ENCODE results near the gene NUDT12.
A peak's percentile ranks its signal among the peaks of the same experiment; 100 is the strongest.

The NUDT12 gene

DNA sequence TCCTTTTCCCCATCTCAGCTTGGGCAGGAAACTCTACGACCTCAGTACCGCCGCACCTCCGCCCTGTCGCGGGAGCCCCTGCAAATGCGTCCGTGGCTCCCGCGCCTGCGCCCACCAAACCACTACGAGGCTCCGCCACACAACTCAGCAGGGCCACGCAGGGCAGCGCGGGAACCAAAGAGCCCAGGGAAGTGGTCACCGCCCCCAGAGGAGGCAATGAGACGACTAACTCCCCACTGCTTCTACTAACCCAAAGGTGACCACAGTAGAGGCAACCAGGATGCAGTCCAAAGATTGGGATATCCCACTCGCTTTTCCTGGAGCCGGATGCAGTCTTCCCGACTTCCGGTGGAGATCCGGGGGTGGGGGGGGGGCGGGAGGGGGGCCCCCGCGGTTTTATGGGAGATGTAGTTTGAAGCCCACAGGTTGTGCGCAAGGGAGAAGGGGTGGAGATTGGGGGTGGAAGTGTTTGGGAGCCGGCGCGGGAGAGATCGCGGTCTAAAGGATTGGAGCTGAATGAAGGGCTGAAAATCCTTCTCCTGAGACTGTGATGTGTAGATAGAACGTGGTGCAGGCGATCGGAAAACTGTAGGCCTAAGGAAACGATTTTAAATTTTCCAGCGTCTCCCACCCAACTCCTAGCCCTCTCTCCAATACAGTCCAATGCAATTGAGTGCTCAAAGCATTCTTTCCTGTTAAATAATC, at the start of gene NUDT12:
NUDT12 (minus strand) TSS at position 337 of the 705 bp plus-strand sequence. CDS start 2,541 bp downstream, outside the sequence.
- no peak for FAIRE-seq

DNA sequence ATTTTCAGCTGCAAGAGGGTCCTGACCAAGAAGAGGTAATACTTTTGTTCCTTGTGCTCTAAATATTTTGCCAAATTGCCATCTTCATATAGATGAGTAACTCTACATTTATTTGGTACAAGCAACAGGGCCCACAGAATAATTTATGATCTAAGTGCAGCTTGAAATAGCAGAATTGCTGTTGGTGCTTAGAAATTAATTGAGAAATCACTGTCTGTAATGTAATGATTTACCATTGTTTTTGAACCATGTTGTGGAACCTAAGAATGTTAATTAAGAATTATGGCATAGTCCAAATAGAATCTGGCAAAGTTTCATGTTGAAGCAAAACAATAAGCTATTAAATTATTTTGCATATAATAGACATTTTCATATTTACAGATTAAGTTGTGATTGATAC, 44.8 kb upstream of the NUDT12 start:
- no peak for FAIRE-seq

DNA sequence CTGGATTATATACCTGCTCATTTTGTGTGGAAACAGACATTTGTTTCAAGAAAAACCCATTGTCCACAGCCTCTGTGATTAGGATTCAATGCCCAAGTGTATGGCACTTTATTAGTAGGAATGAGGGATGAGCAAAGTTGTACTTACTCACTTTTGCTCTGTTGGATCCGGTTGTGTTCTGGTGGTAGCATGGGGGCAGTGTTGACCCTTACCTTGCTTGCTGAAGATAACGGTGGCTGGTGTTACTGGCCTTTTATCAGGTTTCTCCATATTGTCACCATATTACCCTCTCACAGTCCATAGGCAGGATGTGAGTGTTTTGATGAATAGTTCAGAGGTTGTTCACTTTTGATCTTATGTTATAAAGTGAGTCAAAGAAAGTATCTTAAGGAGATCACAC, 42.7 kb upstream of the NUDT12 start:
- no peak for FAIRE-seq

GRCh38 chr5:103602438-103602837, 39.8 kb upstream of the NUDT12 start:
- FAIRE-seq: no peak

DNA sequence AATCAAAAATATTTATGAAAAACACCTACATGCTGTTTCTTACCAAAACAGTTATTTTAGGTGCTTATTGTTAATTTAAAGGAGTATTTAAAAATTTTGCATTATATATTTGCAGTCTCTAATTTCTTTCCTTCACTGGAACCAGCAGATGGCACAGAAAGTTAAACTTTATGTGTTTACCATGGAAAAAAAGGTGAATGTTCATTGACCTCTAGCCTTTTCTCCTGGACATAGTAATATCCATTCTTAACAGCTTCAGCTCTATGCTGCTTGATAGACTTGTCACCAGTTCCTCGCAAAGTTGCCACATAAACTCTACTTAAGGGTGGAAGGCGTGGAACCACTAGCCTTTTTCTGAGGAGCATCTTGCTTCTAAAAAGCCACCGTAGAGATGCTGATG, 38.7 kb upstream of the NUDT12 start:
- no peak for FAIRE-seq

DNA sequence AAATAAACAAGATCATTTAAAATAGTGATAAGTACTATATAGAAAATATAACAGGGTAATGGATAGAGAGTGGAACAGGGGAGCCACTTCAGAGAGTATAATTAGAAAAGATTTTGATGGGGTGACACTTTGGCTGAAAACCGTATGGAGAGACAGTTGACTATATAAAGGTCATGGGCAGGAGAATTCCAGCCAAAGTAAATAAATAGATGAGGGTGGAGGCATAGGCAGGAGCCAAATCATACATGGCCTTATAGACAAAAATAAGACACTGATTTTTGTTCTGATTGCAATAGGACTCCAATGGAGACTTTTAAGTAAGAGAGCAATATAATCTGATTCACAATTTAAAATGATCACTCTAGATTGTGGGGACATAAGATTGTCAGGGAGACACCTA, 37.5 kb upstream of the NUDT12 start:
- no peak for FAIRE-seq

DNA sequence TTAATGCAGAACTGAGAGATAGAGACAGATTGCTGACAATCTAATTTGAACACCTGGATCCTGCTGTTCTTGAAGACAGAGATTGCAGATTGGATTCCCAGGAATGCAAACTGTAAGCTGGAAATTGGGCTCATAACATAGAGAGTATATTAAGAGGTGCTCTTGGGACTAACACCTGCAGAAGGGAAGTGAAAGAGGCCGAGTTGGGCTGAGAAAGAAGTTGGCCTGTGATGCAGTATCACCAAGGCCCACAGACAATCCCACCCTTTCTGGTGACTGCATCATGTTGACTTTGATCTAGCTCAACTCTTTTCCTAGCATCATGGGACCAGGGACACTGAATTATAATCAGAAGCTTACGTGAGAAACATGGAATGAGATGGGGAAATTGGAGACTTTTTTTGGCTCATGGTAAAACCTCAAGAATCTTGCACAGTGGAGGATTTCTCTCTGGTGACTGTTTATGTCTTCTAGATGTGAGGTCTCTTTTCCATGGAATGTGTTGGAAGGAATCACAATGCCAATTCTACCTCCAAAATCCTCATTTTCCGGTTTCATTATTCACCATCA, 36.5 kb upstream of the NUDT12 start:
- FAIRE-seq: no peak

DNA sequence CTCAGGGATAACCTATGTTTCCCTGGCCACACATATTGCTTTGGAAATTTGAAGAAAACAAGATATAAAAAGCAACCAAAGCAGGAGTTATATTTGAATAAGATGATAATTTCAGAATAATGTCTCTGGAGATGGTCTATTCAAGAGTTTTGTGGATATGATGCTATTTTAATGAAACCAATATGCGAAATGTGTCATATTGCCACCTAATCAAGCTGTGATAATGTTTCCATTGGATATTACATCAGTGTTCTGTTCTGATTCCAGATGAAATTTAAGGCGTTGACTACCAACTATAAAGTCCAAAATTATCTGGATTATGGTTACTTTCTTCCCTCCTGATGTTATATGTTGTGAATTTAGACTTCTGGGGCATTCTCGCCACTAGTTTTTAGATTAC, 27.6 kb upstream of the NUDT12 start:
- FAIRE-seq: no peak

- no peak for FAIRE-seq
Measured at GRCh38 chr5:103589776-103590175, 27.2 kb upstream of the NUDT12 start.

- FAIRE-seq: no peak
Measured at GRCh38 chr5:103589357-103589756, 26.8 kb upstream of the NUDT12 start.

DNA sequence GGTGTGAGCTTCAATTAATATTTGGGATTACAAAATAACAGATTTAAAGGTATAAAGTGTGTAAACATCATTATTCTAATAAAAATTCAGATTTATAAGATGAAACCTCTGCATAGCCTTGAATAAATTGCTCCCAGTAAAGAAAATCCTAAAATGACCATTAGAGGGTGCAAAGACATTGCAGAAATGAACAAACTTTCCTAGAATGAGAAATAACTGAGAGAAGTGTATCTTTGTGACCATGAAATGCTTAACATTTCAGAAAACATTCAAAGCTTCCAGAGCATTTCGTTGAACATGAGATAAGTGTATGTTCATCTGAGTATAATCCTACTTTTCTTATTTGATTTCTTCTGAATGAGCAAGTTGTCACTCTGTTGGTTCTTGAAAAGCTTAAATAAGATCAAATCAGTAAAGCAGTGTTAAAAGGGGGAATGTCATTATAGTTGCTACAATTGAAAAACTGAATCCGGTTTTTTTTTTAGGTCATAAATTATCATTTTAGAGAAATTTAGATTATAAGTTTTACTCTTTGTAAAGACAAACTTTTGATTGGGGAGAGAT, 24.7 kb upstream of the NUDT12 start:
- peak; percentile 43 for FAIRE-seq

DNA sequence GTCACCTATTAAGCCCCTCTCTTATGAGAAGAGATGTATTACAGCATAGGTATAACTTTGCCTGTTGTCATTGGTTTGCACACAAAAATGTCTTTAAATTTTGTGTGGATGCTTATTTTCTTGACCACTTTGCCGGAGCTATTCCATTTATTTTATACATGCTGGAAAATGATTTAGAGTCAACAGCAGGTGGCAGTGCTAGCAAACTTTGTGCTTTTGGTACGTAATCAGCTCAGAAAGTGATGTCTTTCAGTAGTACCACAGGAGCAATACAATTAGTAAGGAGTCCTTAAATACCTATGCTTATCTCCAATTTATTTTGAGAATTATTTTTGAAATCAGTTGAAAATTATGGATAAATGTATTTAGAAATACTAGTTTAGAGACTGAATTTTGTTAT, 19.8 kb upstream of the NUDT12 start:
- FAIRE-seq: no peak

DNA sequence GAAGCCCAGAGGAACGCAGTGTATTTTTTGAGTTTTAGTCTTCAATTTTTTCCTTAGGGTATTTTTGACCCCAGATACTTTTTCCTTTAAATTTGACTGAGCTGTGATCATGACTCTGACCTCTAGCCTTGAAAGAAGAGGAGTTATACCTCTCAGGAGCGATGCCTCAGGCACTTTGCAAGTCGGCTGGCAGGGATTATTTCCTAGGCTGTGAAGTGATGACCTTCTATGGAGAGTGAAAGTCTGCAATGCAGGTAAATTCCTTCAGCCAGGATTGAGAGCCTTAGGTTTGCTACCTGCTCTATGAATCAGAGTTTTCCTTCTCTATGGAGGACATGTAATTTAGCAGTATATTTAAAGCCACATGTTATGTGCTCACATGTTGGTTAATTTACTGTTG, 10.8 kb upstream of the NUDT12 start:
- FAIRE-seq: no peak

GRCh38 chr5:103572454-103572853, 9.9 kb upstream of the NUDT12 start:
- no peak for FAIRE-seq

DNA sequence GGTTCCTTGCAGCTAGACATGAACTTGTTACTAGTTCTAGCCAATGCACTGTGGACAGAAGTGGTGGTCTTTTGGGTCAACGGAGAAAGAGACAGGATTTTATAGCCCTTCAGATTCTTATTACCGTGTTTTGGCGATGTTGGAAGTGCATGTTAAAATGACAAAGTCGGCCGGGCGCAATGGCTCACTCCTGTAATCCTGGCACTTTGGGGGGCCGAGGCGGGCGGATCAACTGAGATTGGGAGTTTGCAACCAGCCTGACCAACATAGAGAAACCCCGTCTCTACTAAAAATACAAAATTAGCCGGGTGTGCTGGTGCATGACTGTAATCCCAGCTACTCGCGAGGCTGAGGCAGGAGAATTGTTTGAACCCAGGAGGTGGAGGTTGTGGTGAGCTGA, 9.1 kb upstream of the NUDT12 start:
- FAIRE-seq: no peak

GRCh38 chr5:103569313-103570060, 6.9 kb upstream of the NUDT12 start:
- FAIRE-seq: no peak

- FAIRE-seq: no peak
Measured at GRCh38 chr5:103565719-103566118, 3.1 kb upstream of the NUDT12 start.

- FAIRE-seq: no peak
Measured at GRCh38 chr5:103561685-103562452, 720 bp downstream of the NUDT12 start.

GRCh38 chr5:103560826-103561225, 1.8 kb downstream of the NUDT12 start:
- no peak for FAIRE-seq

- FAIRE-seq: no peak
Measured at GRCh38 chr5:103546858-103547257, 15.7 kb downstream of the NUDT12 start.

GRCh38 chr5:103542441-103542840, 20.1 kb downstream of the NUDT12 start:
- FAIRE-seq: no peak

DNA sequence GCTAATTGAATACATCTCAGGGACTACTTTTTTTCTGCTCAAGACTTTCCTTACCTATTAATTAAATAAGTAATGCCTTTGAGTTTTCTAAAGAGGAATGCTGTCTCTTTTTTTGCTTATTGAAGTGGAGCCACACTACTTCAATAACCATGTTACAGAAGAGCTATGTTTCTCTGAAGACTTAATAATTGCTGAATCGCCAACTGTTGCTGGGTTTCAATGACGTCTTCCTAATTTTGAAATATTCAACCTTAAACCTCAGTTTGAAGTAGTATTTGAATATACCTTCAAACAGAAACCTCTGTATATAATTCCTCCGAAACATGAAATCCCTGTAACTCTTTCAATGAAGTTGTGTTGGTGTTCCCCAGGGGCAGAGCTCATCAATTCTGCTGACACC, 21.0 kb downstream of the NUDT12 start:
- FAIRE-seq: no peak

GRCh38 chr5:103541114-103541513, 21.5 kb downstream of the NUDT12 start:
- FAIRE-seq: no peak
